ENCODE data around the gene ORM1.

ORM1 gene

GRCh38 chr9:114296338-114296737 is 26.6 kb upstream of the ORM1 start:
- Histone ChIP-seq H2BK15ac (ENCODE audit: low read length) (no peak overlapping the region), H3K4me1 (ENCODE audit: control insufficient read depth in 2 of 2, insufficient read depth in 1 of 2, low read depth in 1 of 2, low read length in 2 of 2) (no peaks in the 10 kb centered on the region), H2AK5ac (ENCODE audit: low read depth, low read length) (no peak overlapping the region), H2BK120ac (ENCODE audit: low read depth, low read length) (no peak overlapping the region), H3K4me3 (ENCODE audit: low read length in 2 of 2) (no peak overlapping the region), H3K4ac (ENCODE audit: low read length) (no peak overlapping the region), H3K9me3 (replicated peaks in 1 of 2; ENCODE audit: control insufficient read depth in 2 of 2, insufficient read depth in 1 of 2, low read depth in 1 of 2, low read length in 2 of 2) (peaks cover 3 to 22% of the 10 kb centered on the region in 2 donors), H3K27me3 (ENCODE audit: control insufficient read depth in 3 of 3, insufficient read depth in 3 of 3, low read depth in 1 of 3, low read length in 3 of 3) (no peaks in the 10 kb centered on the region), H2AFZ (ENCODE audit: low read length) (no peak overlapping the region), H3K4me2 (ENCODE audit: insufficient read depth, low read length, poor library complexity, severe bottlenecking) (no peak overlapping the region), H3K79me1 (ENCODE audit: low read depth, low read length) (no peaks in the 10 kb centered on the region), H3K36me3 (replicated peaks in 1 of 2; ENCODE audit: control insufficient read depth in 2 of 2, insufficient read depth in 2 of 2, low read length in 2 of 2) (peaks cover 14 to 58% of the 10 kb centered on the region in 2 donors), H3K18ac (ENCODE audit: low read length) (no peak overlapping the region), H4K8ac (ENCODE audit: low read depth, low read length) (no peak overlapping the region), H2BK5ac (ENCODE audit: low read length) (no peak overlapping the region), H3K27ac (replicated peaks; ENCODE audit: low read length) (no peak overlapping the region), H3K23ac (ENCODE audit: low read depth, low read length, poor library complexity) (no peak overlapping the region), H2BK12ac (ENCODE audit: low read length) (no peak overlapping the region), H3K9ac (ENCODE audit: low read depth, low read length, poor library complexity) (no peak overlapping the region), H3K14ac (ENCODE audit: low read length) (no peak overlapping the region), H4K91ac (ENCODE audit: low read depth, low read length, poor library complexity) (no peak overlapping the region)
- WGBS, 2 donors (ENCODE audit: extremely low coverage in 2 of 2, insufficient read length in 2 of 2, insufficient replicate concordance in 1 of 2): no CpG with 5 or more reads among the region's 1 CpG
- DNase-seq (ENCODE audit: low spot score): no peak

GRCh38 chr9:114299286-114300152 is 23.4 kb upstream of the ORM1 start:
- Histone ChIP-seq H3K36me3 (replicated peaks in 1 of 2; ENCODE audit: control insufficient read depth in 2 of 2, insufficient read depth in 2 of 2, low read length in 2 of 2) (peaks cover 12 to 41% of the 10 kb centered on the region in 2 donors), H3K9ac (ENCODE audit: low read depth, low read length, poor library complexity) (no peak overlapping the region), H3K9me3 (replicated peaks in 1 of 2; ENCODE audit: control insufficient read depth in 2 of 2, insufficient read depth in 1 of 2, low read depth in 1 of 2, low read length in 2 of 2) (peaks cover 1 to 18% of the 10 kb centered on the region in 2 donors), H3K4me3 (ENCODE audit: low read length in 2 of 2) (peak overlapping the region in 1 of 2 donors; percentile 57), H2BK120ac (ENCODE audit: low read depth, low read length) (no peak overlapping the region), H4K8ac (ENCODE audit: low read depth, low read length) (no peak overlapping the region), H3K79me1 (ENCODE audit: low read depth, low read length) (peaks cover 2% of the 10 kb centered on the region), H2AK5ac (ENCODE audit: low read depth, low read length) (no peak overlapping the region), H2AFZ (ENCODE audit: low read length) (no peak overlapping the region), H2BK15ac (ENCODE audit: low read length) (no peak overlapping the region), H3K4ac (ENCODE audit: low read length) (no peak overlapping the region), H2BK12ac (ENCODE audit: low read length) (no peak overlapping the region), H3K23ac (ENCODE audit: low read depth, low read length, poor library complexity) (no peak overlapping the region), H3K18ac (ENCODE audit: low read length) (no peak overlapping the region), H4K91ac (ENCODE audit: low read depth, low read length, poor library complexity) (no peak overlapping the region), H3K27ac (replicated peaks; ENCODE audit: low read length) (no peak overlapping the region), H3K27me3 (ENCODE audit: control insufficient read depth in 3 of 3, insufficient read depth in 3 of 3, low read depth in 1 of 3, low read length in 3 of 3) (peaks cover 0 to under 1% (median 0%) of the 10 kb centered on the region in 3 experiments), H2BK5ac (ENCODE audit: low read length) (no peak overlapping the region), H3K4me1 (ENCODE audit: control insufficient read depth in 2 of 2, insufficient read depth in 1 of 2, low read depth in 1 of 2, low read length in 2 of 2) (peaks cover 0 to 2% of the 10 kb centered on the region in 2 donors), H3K14ac (ENCODE audit: low read length) (no peak overlapping the region), H3K4me2 (ENCODE audit: insufficient read depth, low read length, poor library complexity, severe bottlenecking) (no peak overlapping the region)
- no CpG with 5 or more reads among the region's 15 CpGs for WGBS, 2 donors (ENCODE audit: extremely low coverage in 2 of 2, insufficient read length in 2 of 2, insufficient replicate concordance in 1 of 2)
- no peak for DNase-seq (ENCODE audit: low spot score)

GRCh38 chr9:114300153-114300845 is 22.6 kb upstream of the ORM1 start:
- Histone ChIP-seq H3K14ac (ENCODE audit: low read length) (peak overlapping the region; percentile 33), H2BK12ac (ENCODE audit: low read length) (no peak overlapping the region), H3K4ac (ENCODE audit: low read length) (no peak overlapping the region), H3K27ac (replicated peaks; ENCODE audit: low read length) (no peak overlapping the region), H3K4me1 (ENCODE audit: control insufficient read depth in 2 of 2, insufficient read depth in 1 of 2, low read depth in 1 of 2, low read length in 2 of 2) (peaks cover 0 to 2% of the 10 kb centered on the region in 2 donors), H2BK15ac (ENCODE audit: low read length) (no peak overlapping the region), H3K27me3 (ENCODE audit: control insufficient read depth in 3 of 3, insufficient read depth in 3 of 3, low read depth in 1 of 3, low read length in 3 of 3) (peaks cover 0 to 2% (median 0%) of the 10 kb centered on the region in 3 experiments), H4K8ac (ENCODE audit: low read depth, low read length) (no peak overlapping the region), H2BK120ac (ENCODE audit: low read depth, low read length) (peak overlapping the region; percentile 58), H3K36me3 (replicated peaks in 1 of 2; ENCODE audit: control insufficient read depth in 2 of 2, insufficient read depth in 2 of 2, low read length in 2 of 2) (peaks cover 12 to 33% of the 10 kb centered on the region in 2 donors), H4K91ac (ENCODE audit: low read depth, low read length, poor library complexity) (no peak overlapping the region), H2AK5ac (ENCODE audit: low read depth, low read length) (peak overlapping the region; percentile 48), H3K23ac (ENCODE audit: low read depth, low read length, poor library complexity) (no peak overlapping the region), H2BK5ac (ENCODE audit: low read length) (no peak overlapping the region), H3K9ac (ENCODE audit: low read depth, low read length, poor library complexity) (no peak overlapping the region), H3K9me3 (replicated peaks in 1 of 2; ENCODE audit: control insufficient read depth in 2 of 2, insufficient read depth in 1 of 2, low read depth in 1 of 2, low read length in 2 of 2) (peaks cover 0 to 10% of the 10 kb centered on the region in 2 donors), H3K4me3 (ENCODE audit: low read length in 2 of 2) (no peak overlapping the region), H3K18ac (ENCODE audit: low read length) (no peak overlapping the region), H3K4me2 (ENCODE audit: insufficient read depth, low read length, poor library complexity, severe bottlenecking) (no peak overlapping the region), H3K79me1 (ENCODE audit: low read depth, low read length) (peaks cover 2% of the 10 kb centered on the region), H2AFZ (ENCODE audit: low read length) (no peak overlapping the region)
- no CpG with 5 or more reads among the region's 4 CpGs for WGBS, 2 donors (ENCODE audit: extremely low coverage in 2 of 2, insufficient read length in 2 of 2, insufficient replicate concordance in 1 of 2)
- DNase-seq (ENCODE audit: low spot score): no peak
